NCI-H2196 treated with DMSO at 0.1 percent for 48 hours (cell line): ENCODE data around the gene DRG2.

Source experiments
- DNase-seq: peaks from one replicate; lab custom pipeline; 2025; ENCODE audit not compliant: unreplicated experiment; lab: John Stamatoyannopoulos, UW

Gene DRG2

GRCh38 chr17:18115517-18115916 is 27.8 kb downstream of the DRG2 start:
- DNase-seq = no peak

DNA sequence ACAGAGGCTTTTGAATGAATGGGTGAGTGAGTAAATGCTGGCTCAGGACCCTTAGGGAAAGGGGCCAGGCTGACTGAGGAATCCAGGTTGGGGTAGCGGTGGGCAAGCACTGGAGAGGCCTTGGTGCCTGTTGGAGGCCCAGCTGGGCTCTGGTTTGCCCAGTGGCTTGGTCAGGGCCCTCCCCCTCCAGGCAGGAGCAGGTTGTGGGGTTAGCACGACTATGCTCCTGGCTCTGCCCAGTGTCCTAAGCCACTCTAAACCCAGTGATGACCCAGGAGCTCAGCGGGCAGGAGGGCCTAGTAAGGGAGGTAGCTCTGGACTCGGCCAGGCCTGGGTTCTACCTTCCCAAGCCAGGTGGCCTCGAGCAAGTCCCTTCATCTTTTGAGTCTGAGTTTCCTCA is 28.3 kb downstream of the DRG2 start:
- DNase-seq = no peak

DNA sequence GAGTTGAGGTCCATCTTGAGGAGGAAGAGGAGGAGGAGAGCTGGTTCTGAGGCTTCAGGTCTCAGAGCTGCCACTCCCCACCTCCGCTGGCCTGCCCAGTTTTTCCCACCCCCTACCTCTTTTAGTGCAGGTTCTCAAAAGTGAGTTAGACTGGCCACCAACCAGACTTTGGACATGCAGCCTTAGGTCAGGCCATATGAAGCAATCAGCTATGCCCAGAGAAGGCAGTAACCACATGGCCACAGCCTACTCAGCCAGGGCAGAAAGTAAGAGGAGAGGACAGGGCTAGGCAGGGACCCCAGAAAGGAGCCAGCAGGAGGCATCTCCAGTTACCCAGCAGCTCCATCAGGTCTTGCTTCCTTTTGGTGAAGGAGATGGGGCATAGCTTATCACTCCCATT is 29.8 kb downstream of the DRG2 start:
- no peak for DNase-seq

DNA sequence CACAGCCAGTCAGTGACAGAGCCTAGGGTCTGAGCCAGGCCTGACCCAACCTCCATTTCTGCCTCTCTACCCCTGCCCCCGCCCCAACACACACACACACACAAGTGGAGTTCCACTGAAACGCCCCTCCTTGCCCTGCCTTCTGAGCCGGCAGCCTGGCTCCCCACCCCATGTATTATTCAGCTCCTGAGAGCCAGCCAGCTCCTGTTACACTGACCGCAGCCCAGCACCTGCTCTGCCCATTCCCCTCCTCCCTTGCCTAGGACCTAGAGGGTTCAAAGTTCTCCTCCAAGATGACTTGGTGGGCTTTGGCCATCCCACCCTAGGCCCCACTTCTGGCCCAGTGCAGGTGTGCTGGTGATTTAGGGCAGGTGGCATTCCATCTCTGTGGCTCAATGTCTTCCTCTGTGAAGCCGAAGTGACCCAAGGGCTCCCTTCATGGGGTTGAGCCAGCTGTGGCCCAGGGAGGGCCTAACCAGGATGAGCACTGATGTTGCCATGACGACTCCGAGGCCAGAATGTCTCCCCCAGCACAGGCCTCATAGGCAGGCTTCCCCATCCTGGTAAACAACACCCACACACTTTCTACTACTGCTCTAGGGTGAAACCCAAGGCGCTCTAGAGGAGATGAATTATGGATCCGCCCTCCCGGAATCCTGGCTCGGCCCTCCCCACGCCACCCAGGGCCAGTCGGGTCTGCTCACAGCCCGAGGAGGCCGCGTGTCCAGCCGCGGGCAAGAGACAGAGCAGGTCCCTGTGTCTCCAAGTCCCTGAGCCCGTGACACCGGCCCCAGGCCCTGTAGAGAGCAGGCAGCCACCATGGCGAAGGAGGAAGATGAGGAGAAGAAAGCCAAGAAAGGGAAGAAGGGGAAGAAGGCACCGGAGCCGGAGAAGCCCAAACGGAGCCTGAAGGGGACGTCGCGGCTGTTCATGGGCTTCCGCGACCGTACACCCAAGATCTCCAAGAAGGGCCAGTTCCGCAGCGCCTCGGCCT is 30.5 kb downstream of the DRG2 start:
- peak; percentile 51 for DNase-seq

GRCh38 chr17:18119166-18119745 is 31.5 kb downstream of the DRG2 start:
- no peak for DNase-seq

DNA sequence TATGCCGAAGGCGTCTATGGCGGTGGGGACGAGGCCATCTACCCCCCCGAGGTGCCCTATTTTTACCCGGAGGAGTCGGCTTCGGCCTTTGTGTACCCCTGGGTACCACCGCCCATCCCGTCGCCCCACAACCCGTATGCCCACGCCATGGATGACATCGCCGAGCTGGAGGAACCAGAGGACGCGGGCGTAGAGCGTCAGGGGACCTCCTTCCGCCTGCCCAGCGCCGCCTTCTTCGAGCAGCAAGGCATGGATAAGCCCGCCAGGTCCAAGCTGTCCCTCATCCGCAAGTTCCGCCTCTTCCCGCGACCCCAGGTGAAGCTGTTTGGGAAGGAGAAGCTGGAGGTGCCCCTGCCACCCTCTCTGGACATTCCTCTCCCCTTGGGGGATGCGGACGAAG is 32.2 kb downstream of the DRG2 start:
- DNase-seq = no peak

DNA sequence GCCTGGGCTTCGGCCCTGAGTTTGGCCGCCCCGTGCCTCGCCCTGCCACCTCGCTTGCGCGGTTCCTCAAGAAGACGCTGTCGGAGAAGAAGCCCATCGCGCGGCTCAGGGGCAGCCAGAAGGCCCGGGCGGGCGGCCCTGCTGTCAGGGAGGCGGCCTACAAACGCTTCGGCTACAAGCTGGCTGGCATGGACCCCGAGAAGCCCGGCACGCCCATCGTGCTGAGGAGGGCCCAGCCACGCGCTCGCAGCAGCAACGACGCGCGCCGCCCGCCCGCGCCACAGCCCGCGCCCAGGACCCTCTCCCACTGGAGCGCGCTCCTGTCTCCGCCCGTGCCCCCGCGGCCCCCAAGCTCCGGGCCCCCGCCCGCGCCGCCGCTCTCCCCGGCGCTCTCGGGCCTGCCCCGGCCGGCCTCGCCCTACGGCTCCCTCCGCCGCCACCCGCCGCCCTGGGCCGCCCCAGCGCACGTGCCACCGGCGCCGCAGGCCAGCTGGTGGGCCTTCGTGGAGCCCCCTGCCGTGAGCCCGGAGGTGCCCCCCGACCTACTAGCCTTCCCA is 32.8 kb downstream of the DRG2 start:
- no peak for DNase-seq

- no peak for DNase-seq
Observed at GRCh38 chr17:18121144-18121910, 33.6 kb downstream of the DRG2 start.

DNA sequence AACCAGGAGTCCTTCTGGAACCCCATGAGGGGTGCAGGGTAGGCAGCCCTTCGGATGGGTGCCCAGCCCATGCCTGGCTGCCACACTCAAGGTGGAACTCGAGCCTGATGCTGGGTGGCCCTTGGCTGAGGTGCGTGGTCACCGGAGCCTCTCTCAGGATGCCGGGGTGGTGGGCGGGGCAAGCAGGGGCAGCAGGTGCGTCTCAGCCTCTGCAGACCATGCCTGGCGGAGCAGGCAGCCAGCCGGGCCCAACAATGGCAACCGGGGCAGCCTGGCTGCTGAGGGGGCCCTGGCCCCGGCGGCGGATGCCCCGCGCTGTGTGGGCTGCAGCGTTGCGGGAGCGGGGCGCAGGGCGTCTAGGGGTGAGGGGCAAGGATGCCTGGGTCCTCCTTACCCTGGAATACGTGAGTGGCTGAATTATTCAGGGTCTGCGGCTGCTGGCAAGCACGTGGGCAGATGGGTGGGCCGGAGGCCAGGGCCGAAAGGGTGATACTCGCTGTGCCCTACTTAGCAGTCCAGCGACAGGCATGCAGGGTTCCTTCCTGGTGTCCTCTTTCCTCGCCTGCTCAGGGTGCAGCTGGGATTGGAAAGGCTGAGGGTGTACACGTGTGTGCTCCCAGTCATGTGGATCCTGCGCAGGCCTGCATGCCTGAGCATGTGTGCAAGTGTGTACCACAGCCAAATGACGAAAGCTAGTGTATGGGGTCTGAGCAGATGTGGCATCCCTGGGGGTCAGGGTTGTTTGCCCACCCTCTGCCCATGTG is 35.4 kb downstream of the DRG2 start:
- DNase-seq = no peak

GRCh38 chr17:18124345-18125126 is 36.8 kb downstream of the DRG2 start:
- DNase-seq = no peak

DNA sequence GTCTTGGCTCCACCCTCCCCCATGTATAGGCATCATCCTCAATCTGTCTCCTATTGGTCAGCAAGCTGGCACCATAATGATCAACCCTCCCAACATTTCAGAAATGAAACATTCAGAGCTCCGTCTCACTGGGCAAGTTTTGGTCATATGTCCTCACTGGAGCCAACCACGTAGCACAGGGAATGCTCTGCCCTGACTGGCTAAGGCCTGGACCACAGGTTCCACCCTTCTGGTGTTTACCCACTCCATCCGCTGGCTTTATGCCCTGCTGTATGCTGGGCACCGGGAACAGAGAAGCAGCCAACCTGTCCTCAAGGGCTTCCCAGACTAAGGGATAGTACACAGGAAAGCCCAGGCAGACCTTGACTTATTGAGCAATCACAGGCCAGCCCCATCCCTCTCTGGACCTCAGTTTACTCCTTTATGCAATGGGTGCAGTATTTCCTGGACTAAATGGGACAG is 41.3 kb downstream of the DRG2 start:
- DNase-seq = peak; percentile 40

DNA sequence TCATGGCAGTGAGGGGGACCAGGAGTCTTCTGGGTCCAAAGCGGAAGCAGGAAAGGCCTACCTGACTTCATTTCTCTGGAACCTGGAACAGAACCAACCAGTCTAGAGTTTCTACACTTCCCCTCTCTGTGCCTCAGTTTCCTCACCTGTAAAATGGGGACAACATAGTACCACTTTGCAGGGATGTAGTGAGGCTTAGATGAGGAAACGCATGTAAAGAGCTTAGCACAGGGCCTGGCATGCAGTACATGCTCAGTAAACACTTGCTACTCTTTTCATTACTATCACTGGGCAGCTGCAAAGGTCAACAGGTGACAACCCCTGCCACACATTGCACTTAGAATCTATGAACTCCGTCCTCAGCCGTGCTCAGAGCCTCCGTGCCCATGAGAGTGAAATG is 45.0 kb downstream of the DRG2 start:
- DNase-seq = no peak

DNA sequence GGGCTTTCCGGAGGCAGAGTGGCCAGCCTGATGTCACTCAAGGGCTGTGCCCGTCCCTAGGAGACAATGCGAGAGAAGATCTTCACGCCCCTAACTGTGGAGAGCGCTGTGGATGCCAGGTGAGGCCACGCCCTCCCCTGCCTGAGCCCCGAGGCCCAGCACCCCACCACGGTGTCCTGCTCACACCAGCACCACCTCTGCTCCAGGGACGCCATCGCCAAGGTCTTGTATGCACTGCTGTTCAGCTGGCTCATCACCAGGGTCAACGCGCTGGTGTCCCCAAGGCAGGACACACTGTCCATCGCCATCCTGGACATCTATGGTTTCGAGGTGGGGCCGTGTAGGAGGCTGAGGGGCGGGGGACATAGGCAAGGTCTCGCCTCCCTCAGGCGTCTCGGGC is 48.6 kb downstream of the DRG2 start:
- no peak for DNase-seq

DNA sequence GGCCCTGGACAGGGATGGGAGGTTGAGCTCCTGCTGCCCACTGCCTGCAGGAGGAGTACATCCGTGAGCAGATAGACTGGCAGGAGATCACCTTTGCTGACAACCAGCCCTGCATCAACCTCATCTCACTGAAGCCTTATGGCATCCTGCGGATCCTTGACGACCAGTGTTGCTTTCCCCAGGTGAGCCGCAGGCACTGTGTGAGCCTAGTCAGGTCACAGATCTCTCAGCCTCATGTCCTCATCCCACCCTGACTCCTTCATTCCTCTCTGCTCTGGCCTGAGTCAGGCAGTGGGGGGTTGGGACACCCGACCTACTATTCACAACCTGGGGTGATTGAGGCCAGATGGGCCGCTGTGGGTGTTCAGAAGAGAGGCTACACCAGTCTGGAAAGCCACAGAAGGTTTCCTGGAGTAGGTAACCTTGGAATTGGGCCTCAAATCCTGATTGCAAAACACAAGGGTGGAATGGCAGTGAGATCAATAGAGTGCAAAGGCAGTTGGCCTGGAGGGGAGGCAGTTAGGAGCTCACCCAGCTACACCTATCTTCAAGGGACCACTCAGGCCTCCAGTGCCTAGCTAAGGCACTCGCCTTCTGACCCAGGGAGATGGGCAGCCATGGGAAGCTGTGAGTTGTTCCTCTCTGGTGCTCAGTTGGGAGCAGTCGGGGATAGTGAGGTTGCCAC is 50.5 kb downstream of the DRG2 start:
- DNase-seq = no peak

DNA sequence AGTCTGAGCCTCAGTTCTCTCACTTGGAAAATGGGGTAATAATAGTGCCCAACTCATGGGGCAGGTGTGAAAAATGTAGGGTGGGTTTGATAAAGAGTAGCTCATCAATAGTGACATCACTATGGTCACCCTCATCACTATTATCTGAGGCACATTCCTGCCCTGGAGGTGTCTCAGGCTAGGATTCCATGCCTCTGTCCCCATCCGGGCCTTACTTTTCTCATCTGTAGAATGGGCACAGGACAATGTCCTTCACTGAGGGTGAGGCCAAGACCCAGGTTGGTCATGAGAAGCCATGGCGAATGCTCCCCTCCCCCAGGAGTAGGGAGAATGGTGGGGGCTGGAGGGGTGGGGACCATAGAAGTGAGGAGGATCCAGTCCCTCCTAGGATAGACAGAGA is 51.3 kb downstream of the DRG2 start:
- DNase-seq = no peak

- DNase-seq = no peak
Observed at GRCh38 chr17:18139498-18139897, 51.8 kb downstream of the DRG2 start.

GRCh38 chr17:18139949-18140348 is 52.2 kb downstream of the DRG2 start:
- no peak for DNase-seq

DNA sequence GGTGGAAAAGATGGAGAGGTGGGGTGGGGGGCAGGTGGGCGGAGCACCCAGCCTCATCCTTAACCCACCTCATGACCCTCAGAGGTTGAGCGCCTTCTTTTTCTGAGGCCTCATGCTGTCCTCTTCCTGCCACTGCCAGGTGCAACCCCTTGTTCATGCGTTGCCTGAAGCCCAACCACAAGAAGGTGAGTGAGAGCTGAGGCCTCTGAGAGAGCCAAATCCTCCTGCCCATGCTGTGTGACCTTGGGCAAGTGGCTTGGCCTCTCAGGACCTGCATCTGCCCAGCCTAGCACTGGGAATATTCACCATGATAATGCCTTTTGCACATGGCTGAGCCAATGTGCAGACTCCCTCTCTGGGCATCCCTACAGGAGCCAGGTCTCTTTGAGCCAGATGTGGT is 52.9 kb downstream of the DRG2 start:
- no peak for DNase-seq

- no peak for DNase-seq
Observed at GRCh38 chr17:18141210-18141803, 53.6 kb downstream of the DRG2 start.
